MM.1S (cell line): Measurements from ENCODE around the gene ABL2.

ENCODE experiments used
- CTCF ChIP-seq: fragments of 300-600 bp; sonication (generic); IDR thresholded peaks from 2 replicates; pipeline ENCODE4 v1.5.1; 2016; ENCODE audit warnings: antibody characterized with exemption, low read length, mixed read lengths
- EZH2 ChIP-seq: fragments of 300-600 bp; sonication (generic); optimal IDR thresholded peaks from 2 replicates; pipeline ENCODE3; 2017; ENCODE audit warnings: low read depth, mild to moderate bottlenecking, antibody characterized with exemption, low read length, mixed read lengths
- EZH2phosphoT487 ChIP-seq: fragments of 300-600 bp; sonication (generic); IDR thresholded peaks from 2 replicates; pipeline ENCODE4 v1.6.1; 2018; ENCODE audit warnings: antibody characterized with exemption, low read length

- no peak for TF ChIP-seq CTCF
- no peak for TF ChIP-seq EZH2phosphoT487
- no peak for TF ChIP-seq EZH2
Observed at GRCh38 chr1:179127163-179127895, 102.1 kb downstream of the ABL2 start.
